Islet of Langerhans (tissue), 1 donor: ENCODE measurements around the gene KDM4C.

Experiments
- FAIRE-seq: peaks from one replicate; lab custom pipeline; 2011; peaks lifted over from hg19 to GRCh38; lab: Jason Lieb, UNC

Gene KDM4C

GRCh38 chr9:7216004-7216841, 458.4 kb downstream of the KDM4C start:
- FAIRE-seq, result no peak

GRCh38 chr9:7223981-7224380, 466.2 kb downstream of the KDM4C start:
- no peak for FAIRE-seq
